ENCODE results near the gene C10orf53. TPM values are rescaled to one million over a fixed set of nuclear protein-coding genes. Genes with fewer than 3 reads are reported as not detected.
"Not testable (repeated sequence)": the region's sequence is repeated elsewhere in the genome, so short reads cannot be mapped to it uniquely, and the experiment has no call there.

C10orf53 gene
- total RNA-seq, 1 donor from 2014 or later = not detected

GRCh38 chr10:49711481-49711880, 32.0 kb downstream of the C10orf53 start:
- Mint-ChIP-seq H3K4me3 (no peak overlapping the region), H3K27ac (no peak overlapping the region), H3K9me3 (peaks cover 4% of the 10 kb centered on the region), H3K27me3 (ENCODE audit: insufficient read depth, low read depth) (peaks cover 4% of the 10 kb centered on the region), H3K4me1 (peaks cover 3% of the 10 kb centered on the region), H3K36me3 (no peaks in the 10 kb centered on the region)
- H3F3A ChIP-seq (ENCODE audit: low read depth) = no peaks in the 10 kb centered on the region
- H3K4me1 ChIP-seq = no peaks in the 10 kb centered on the region
- H3K36me3 ChIP-seq = no peaks in the 10 kb centered on the region
- no peak overlapping the region for H2AFZ ChIP-seq (replicated peaks)
- no peak for DNase-seq (ENCODE audit: low spot score)
- H3K27me3 ChIP-seq = no peaks in the 10 kb centered on the region
- H3K9ac ChIP-seq = no peak overlapping the region
- H4K20me1 ChIP-seq (ENCODE audit: low read depth) = no peaks in the 10 kb centered on the region
- H3K9me3 ChIP-seq (ENCODE audit: low read depth) = peaks cover 6% of the 10 kb centered on the region
- H3K79me2 ChIP-seq (ENCODE audit: low read depth) = no peaks in the 10 kb centered on the region
- H3K27ac ChIP-seq = no peak overlapping the region
- TF ChIP-seq EZH2 (IDR thresholded peaks at IDR 0.05) (no peak), EZH2phosphoT487 (IDR thresholded peaks at IDR 0.05) (no peak)
- TF ChIP-seq, protein P1, sequence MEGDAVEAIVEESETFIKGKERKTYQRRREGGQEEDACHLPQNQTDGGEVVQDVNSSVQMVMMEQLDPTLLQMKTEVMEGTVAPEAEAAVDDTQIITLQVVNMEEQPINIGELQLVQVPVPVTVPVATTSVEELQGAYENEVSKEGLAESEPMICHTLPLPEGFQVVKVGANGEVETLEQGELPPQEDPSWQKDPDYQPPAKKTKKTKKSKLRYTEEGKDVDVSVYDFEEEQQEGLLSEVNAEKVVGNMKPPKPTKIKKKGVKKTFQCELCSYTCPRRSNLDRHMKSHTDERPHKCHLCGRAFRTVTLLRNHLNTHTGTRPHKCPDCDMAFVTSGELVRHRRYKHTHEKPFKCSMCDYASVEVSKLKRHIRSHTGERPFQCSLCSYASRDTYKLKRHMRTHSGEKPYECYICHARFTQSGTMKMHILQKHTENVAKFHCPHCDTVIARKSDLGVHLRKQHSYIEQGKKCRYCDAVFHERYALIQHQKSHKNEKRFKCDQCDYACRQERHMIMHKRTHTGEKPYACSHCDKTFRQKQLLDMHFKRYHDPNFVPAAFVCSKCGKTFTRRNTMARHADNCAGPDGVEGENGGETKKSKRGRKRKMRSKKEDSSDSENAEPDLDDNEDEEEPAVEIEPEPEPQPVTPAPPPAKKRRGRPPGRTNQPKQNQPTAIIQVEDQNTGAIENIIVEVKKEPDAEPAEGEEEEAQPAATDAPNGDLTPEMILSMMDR (IDR thresholded peaks at IDR 0.05) = no peak
- no peak overlapping the region for H3K4me2 ChIP-seq
- no peak overlapping the region for H3K4me3 ChIP-seq

DNA sequence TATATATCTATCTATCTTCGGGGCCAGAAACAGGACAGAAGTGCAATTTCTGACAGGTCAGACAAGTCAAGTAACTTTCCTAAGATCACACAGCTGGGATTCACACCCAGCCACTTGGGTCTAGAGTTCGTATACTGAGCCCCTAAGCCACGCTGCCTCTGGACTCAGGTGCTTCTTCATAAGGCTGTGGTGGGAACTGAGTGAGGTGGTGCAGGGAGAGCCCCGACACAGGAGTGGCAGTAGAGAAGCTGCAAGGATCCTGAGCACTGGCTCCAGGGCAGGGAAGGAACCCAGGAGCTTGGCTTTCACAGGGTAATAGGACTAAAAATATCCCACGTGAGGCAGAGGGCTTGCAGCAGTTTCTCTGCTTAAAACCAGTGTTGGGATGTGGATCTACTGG, 33.8 kb downstream of the C10orf53 start:
- Mint-ChIP-seq H3K27me3 (ENCODE audit: insufficient read depth, low read depth) (peaks cover 4% of the 10 kb centered on the region), H3K4me1 (peaks cover 3% of the 10 kb centered on the region), H3K9me3 (peaks cover 4% of the 10 kb centered on the region), H3K36me3 (no peaks in the 10 kb centered on the region), H3K27ac (no peak overlapping the region), H3K4me3 (no peak overlapping the region)
- DNase-seq (ENCODE audit: low spot score) = no peak
- Histone ChIP-seq H3K27ac (no peak overlapping the region), H3K79me2 (ENCODE audit: low read depth) (no peaks in the 10 kb centered on the region), H2AFZ (replicated peaks) (no peak overlapping the region), H3K36me3 (no peaks in the 10 kb centered on the region), H3K9ac (no peak overlapping the region), H3K4me2 (no peak overlapping the region), H3F3A (ENCODE audit: low read depth) (no peaks in the 10 kb centered on the region), H3K27me3 (no peaks in the 10 kb centered on the region), H3K9me3 (ENCODE audit: low read depth) (peaks cover 6% of the 10 kb centered on the region), H4K20me1 (ENCODE audit: low read depth) (no peaks in the 10 kb centered on the region), H3K4me1 (no peaks in the 10 kb centered on the region), H3K4me3 (no peak overlapping the region)
- TF ChIP-seq, protein P1 (IDR thresholded peaks at IDR 0.05) = no peak
- no peak for TF ChIP-seq EZH2 (IDR thresholded peaks at IDR 0.05)
- no peak for TF ChIP-seq EZH2phosphoT487 (IDR thresholded peaks at IDR 0.05)

- not testable (repeated sequence) for H2AFZ ChIP-seq (replicated peaks); H3K4me1 ChIP-seq; H3K9me3 Mint-ChIP-seq; H3K79me2 ChIP-seq (ENCODE audit: low read depth); H3K4me1 Mint-ChIP-seq; H3K27me3 Mint-ChIP-seq (ENCODE audit: insufficient read depth, low read depth); H3K27ac ChIP-seq; H3F3A ChIP-seq (ENCODE audit: low read depth); H3K4me2 ChIP-seq; DNase-seq (ENCODE audit: low spot score); H3K27me3 ChIP-seq; H3K36me3 Mint-ChIP-seq; H3K36me3 ChIP-seq; H3K9me3 ChIP-seq (ENCODE audit: low read depth); H3K9ac ChIP-seq; H3K4me3 ChIP-seq; H3K27ac Mint-ChIP-seq; H3K4me3 Mint-ChIP-seq; H4K20me1 ChIP-seq (ENCODE audit: low read depth)
Measured at GRCh38 chr10:49715157-49715556, 35.7 kb downstream of the C10orf53 start.

DNA sequence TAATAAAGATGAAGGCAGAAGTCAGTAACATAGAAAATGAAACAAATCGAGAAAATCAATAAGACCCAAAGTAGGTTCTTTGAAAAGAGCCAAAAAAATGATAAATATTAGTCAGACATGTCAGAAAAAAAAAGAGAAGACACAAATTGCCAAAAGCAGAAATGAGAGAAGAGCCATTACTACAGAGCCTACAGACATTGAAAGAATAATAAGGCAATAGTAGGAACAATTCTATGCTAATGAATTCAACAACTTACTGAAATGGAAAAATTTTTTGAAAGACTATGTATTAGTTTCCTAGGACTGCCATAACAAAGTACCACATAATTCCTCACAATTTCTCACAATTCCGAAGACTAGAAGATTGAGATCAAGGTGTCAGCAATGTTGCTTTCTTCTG, 47.1 kb downstream of the C10orf53 start:
- no peak overlapping the region for H3K9ac ChIP-seq
- Mint-ChIP-seq H3K4me1 (no peaks in the 10 kb centered on the region), H3K27me3 (ENCODE audit: insufficient read depth, low read depth) (no peaks in the 10 kb centered on the region), H3K9me3 (peaks cover 11% of the 10 kb centered on the region), H3K4me3 (no peak overlapping the region), H3K36me3 (no peaks in the 10 kb centered on the region), H3K27ac (no peak overlapping the region)
- H3K36me3 ChIP-seq = no peaks in the 10 kb centered on the region
- H3K27ac ChIP-seq = no peak overlapping the region
- H3F3A ChIP-seq (ENCODE audit: low read depth) = no peaks in the 10 kb centered on the region
- H4K20me1 ChIP-seq (ENCODE audit: low read depth) = no peaks in the 10 kb centered on the region
- no peaks in the 10 kb centered on the region for H3K4me1 ChIP-seq
- H3K9me3 ChIP-seq (ENCODE audit: low read depth) = peaks cover 11% of the 10 kb centered on the region
- H3K79me2 ChIP-seq (ENCODE audit: low read depth) = no peaks in the 10 kb centered on the region
- H2AFZ ChIP-seq (replicated peaks) = no peak overlapping the region
- H3K4me2 ChIP-seq = no peak overlapping the region
- TF ChIP-seq, protein P1 (IDR thresholded peaks at IDR 0.05) = no peak
- no peak for TF ChIP-seq EZH2phosphoT487 (IDR thresholded peaks at IDR 0.05)
- no peak for TF ChIP-seq EZH2 (IDR thresholded peaks at IDR 0.05)
- no peak overlapping the region for H3K4me3 ChIP-seq
- no peak for DNase-seq (ENCODE audit: low spot score)
- no peaks in the 10 kb centered on the region for H3K27me3 ChIP-seq
